Measurements from ENCODE around the gene BDKRB1.

GRCh38 chr14:96274543-96274942 is 18.5 kb downstream of the BDKRB1 start:
- TF ChIP-seq, protein P1, sequence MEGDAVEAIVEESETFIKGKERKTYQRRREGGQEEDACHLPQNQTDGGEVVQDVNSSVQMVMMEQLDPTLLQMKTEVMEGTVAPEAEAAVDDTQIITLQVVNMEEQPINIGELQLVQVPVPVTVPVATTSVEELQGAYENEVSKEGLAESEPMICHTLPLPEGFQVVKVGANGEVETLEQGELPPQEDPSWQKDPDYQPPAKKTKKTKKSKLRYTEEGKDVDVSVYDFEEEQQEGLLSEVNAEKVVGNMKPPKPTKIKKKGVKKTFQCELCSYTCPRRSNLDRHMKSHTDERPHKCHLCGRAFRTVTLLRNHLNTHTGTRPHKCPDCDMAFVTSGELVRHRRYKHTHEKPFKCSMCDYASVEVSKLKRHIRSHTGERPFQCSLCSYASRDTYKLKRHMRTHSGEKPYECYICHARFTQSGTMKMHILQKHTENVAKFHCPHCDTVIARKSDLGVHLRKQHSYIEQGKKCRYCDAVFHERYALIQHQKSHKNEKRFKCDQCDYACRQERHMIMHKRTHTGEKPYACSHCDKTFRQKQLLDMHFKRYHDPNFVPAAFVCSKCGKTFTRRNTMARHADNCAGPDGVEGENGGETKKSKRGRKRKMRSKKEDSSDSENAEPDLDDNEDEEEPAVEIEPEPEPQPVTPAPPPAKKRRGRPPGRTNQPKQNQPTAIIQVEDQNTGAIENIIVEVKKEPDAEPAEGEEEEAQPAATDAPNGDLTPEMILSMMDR (IDR thresholded peaks at IDR 0.05) = no peak
- TF ChIP-seq POLR2AphosphoS5 (IDR thresholded peaks at IDR 0.05; ENCODE audit: low read depth, low read length) (no peak), TCF7L2 (IDR thresholded peaks at IDR 0.05; ENCODE audit: low read depth, low read length) (no peak), SIN3A (IDR thresholded peaks at IDR 0.05; ENCODE audit: borderline replicate concordance, insufficient read depth, low read depth, low read length) (no peak)
- TF ChIP-seq, protein P2, sequence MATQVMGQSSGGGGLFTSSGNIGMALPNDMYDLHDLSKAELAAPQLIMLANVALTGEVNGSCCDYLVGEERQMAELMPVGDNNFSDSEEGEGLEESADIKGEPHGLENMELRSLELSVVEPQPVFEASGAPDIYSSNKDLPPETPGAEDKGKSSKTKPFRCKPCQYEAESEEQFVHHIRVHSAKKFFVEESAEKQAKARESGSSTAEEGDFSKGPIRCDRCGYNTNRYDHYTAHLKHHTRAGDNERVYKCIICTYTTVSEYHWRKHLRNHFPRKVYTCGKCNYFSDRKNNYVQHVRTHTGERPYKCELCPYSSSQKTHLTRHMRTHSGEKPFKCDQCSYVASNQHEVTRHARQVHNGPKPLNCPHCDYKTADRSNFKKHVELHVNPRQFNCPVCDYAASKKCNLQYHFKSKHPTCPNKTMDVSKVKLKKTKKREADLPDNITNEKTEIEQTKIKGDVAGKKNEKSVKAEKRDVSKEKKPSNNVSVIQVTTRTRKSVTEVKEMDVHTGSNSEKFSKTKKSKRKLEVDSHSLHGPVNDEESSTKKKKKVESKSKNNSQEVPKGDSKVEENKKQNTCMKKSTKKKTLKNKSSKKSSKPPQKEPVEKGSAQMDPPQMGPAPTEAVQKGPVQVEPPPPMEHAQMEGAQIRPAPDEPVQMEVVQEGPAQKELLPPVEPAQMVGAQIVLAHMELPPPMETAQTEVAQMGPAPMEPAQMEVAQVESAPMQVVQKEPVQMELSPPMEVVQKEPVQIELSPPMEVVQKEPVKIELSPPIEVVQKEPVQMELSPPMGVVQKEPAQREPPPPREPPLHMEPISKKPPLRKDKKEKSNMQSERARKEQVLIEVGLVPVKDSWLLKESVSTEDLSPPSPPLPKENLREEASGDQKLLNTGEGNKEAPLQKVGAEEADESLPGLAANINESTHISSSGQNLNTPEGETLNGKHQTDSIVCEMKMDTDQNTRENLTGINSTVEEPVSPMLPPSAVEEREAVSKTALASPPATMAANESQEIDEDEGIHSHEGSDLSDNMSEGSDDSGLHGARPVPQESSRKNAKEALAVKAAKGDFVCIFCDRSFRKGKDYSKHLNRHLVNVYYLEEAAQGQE (IDR thresholded peaks at IDR 0.05; ENCODE audit: insufficient read depth in 1 of 2, low read depth in 2 of 2, low read length in 1 of 2) = no peak
